ENCODE data around the gene ADGRG3.

DNA sequence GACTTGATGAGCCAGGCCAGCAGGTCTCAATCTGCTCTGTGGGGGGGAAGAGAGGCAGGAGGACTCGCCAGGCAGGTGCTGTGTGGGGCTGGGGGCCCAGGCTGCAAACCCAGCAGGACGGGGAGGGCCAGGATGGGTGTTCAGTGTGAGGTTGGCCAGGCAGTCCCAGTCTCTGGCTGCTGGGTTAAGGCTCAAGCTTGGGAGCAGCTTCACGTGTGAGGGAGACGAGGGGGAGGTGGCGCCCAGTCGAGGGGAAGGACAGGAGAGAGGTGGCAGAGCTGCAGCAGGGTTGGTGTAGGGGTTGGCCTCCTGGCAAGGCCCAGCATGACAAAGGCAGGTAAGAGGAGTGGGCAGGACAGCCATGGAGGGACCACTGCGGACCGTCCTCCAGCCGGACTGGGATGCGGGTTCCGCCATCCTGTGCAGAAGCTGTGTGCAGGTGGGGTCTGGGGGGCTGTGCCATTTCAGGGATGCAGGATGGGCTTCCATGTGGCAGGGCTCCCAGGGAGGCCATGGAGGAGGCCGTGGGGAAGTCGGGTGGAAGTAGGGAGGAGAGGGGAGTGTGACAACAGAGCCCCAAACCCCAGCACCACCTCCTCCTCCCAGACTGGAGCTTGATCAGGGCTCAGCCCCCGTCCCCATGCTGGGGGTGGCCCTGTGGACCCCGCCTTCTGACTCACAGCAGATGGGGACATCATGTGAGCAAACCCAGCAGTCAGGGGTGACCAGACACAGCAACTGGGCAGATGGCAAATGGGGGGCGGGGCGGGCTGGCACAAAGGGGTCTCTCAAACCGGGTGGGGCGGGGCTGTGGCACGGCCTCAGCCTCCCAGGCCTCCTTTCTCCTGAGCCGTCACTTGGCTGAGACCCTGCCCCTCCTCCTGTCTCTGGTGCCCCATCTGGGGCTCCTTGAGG, 36.9 kb upstream of the ADGRG3 start:
- TF ChIP-seq POLR2A (IDR thresholded peaks at IDR 0.05; ENCODE audit: low read depth), result no peak
- TF ChIP-seq, protein P1, sequence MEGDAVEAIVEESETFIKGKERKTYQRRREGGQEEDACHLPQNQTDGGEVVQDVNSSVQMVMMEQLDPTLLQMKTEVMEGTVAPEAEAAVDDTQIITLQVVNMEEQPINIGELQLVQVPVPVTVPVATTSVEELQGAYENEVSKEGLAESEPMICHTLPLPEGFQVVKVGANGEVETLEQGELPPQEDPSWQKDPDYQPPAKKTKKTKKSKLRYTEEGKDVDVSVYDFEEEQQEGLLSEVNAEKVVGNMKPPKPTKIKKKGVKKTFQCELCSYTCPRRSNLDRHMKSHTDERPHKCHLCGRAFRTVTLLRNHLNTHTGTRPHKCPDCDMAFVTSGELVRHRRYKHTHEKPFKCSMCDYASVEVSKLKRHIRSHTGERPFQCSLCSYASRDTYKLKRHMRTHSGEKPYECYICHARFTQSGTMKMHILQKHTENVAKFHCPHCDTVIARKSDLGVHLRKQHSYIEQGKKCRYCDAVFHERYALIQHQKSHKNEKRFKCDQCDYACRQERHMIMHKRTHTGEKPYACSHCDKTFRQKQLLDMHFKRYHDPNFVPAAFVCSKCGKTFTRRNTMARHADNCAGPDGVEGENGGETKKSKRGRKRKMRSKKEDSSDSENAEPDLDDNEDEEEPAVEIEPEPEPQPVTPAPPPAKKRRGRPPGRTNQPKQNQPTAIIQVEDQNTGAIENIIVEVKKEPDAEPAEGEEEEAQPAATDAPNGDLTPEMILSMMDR (IDR thresholded peaks at IDR 0.05), result no peak
